IPS-11a (cell line): ENCODE measurements around the gene SLC30A2.
"Not testable (repeated sequence)": the region's sequence is repeated elsewhere in the genome, so short reads cannot be mapped to it uniquely, and the experiment has no call there.

ENCODE experiments used
- H3K4me3 ChIP-seq: one replicate; pipeline ENCODE4 v1.5.1; 2013; ENCODE audit warnings: low read depth, low read length, control low read depth

Gene SLC30A2

GRCh38 chr1:26045722-26046245 lies at the start of gene SLC30A2:
TSS of gene SLC30A2 (minus strand) at chr1:26046118. CDS start at chr1:26045896, 222 bp downstream.
- H3K4me3 ChIP-seq: peak within 1 kb of the TSS; percentile 24

- H3K4me3 ChIP-seq: no peak overlapping the region
These were observed 48.9 kb upstream of the SLC30A2 start for GRCh38 chr1:26094677-26095383.

- H3K4me3 ChIP-seq: no peak overlapping the region
These were observed 48.3 kb upstream of the SLC30A2 start for GRCh38 chr1:26094076-26094669.

GRCh38 chr1:26093569-26093968 lies 47.7 kb upstream of the SLC30A2 start:
- H3K4me3 ChIP-seq: not testable (repeated sequence)

GRCh38 chr1:26092422-26092821 lies 46.5 kb upstream of the SLC30A2 start:
- H3K4me3 ChIP-seq: no peak overlapping the region

- no peak overlapping the region for H3K4me3 ChIP-seq
These were observed 45.0 kb upstream of the SLC30A2 start for GRCh38 chr1:26090893-26091292.

- no peak overlapping the region for H3K4me3 ChIP-seq
These were observed 43.2 kb upstream of the SLC30A2 start for GRCh38 chr1:26089125-26089524.

- H3K4me3 ChIP-seq: no peak overlapping the region
These were observed 38.9 kb upstream of the SLC30A2 start for GRCh38 chr1:26084844-26085243.

GRCh38 chr1:26084091-26084561 lies 38.2 kb upstream of the SLC30A2 start:
- no peak overlapping the region for H3K4me3 ChIP-seq

- H3K4me3 ChIP-seq: no peak overlapping the region
These were observed 37.3 kb upstream of the SLC30A2 start for GRCh38 chr1:26083208-26083607.

GRCh38 chr1:26082020-26082350 lies 36.1 kb upstream of the SLC30A2 start:
- no peak overlapping the region for H3K4me3 ChIP-seq

GRCh38 chr1:26081267-26082019 lies 35.5 kb upstream of the SLC30A2 start:
- no peak overlapping the region for H3K4me3 ChIP-seq

- H3K4me3 ChIP-seq: no peak overlapping the region
These were observed 34.3 kb upstream of the SLC30A2 start for GRCh38 chr1:26079960-26080814.

GRCh38 chr1:26079178-26079563 lies 33.3 kb upstream of the SLC30A2 start:
- H3K4me3 ChIP-seq: no peak overlapping the region

- H3K4me3 ChIP-seq: no peak overlapping the region
These were observed 32.6 kb upstream of the SLC30A2 start for GRCh38 chr1:26078286-26079177.

GRCh38 chr1:26077524-26077923 lies 31.6 kb upstream of the SLC30A2 start:
- no peak overlapping the region for H3K4me3 ChIP-seq

GRCh38 chr1:26075421-26076144 lies 29.7 kb upstream of the SLC30A2 start:
- no peak overlapping the region for H3K4me3 ChIP-seq

- no peak overlapping the region for H3K4me3 ChIP-seq
These were observed 26.4 kb upstream of the SLC30A2 start for GRCh38 chr1:26072305-26072704.

- H3K4me3 ChIP-seq: no peak overlapping the region
These were observed 25.0 kb upstream of the SLC30A2 start for GRCh38 chr1:26070963-26071342.
